Neural progenitor cell (in vitro differentiated cells): Measurements from ENCODE around the gene MAPK8.

Experiments used
- CTCF ChIP-seq: fragments of 200-600 bp; sonication (generic); IDR thresholded peaks from 2 replicates; pipeline ENCODE4 v1.5.1; 2017; ENCODE audit warnings: antibody characterized with exemption, mild to moderate bottlenecking
- EZH2phosphoT487 ChIP-seq: fragments of 200-600 bp; sonication (generic); IDR thresholded peaks from 2 replicates; pipeline ENCODE4 v1.6.1; 2017; ENCODE audit warnings: antibody characterized with exemption

GRCh38 chr10:48470893-48471805 lies 164.7 kb downstream of the MAPK8 start:
- TF ChIP-seq CTCF, result no peak
- TF ChIP-seq EZH2phosphoT487, result no peak
